ENCODE results near the gene CXorf38. TPM values are rescaled to one million over a fixed set of nuclear protein-coding genes. Genes with fewer than 3 reads are reported as not detected.
A peak's percentile ranks its signal among the peaks of the same experiment; 100 is the strongest.
"Not testable (repeated sequence)": the region's sequence is repeated elsewhere in the genome, so short reads cannot be mapped to it uniquely, and the experiment has no call there.

CXorf38 gene
- total RNA-seq, 2 experiments from 2014 or later: 20.2 to 20.5 TPM

DNA sequence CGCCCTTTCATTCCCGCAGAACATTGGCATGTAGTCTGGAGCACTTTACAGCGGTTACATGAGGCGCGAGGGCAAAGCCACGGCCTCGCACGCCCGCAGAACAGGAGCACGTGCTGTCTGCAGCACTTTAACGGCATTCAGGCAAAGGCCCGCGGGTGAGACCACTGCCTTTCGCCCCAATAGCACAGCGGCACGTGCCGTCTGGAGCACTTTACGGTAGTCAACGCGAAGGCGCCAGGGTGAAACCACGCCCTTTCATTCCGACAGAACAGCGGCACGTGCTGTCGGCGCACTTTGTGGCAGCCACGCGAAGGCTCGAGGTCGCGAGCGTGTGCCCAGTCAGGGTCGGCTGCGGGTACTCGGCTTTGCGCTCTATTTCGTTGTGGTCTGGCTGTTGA is 24.2 kb downstream of the CXorf38 start, which contains the start of gene MPC1L:
MPC1L (plus strand) TSS at position 290 of the 398 bp plus-strand sequence. CDS start 138 bp downstream, outside the sequence.
- intact Hi-C loops (cut with micrococcal nuclease): no loop called here
- ChIA-PET CTCF (no interaction called here), POLR2A (no interaction called here)
- Mint-ChIP-seq H3K9me3 (no peaks in the 10 kb centered on the region), H3K27me3 (no peaks in the 10 kb centered on the region), H3K36me3 (no peaks in the 10 kb centered on the region), H3K4me1 (ENCODE audit: low read depth) (no peaks in the 10 kb centered on the region), H3K27ac (no peak within 1 kb of the TSS), H3K4me3 (no peak within 1 kb of the TSS)
- DNase-seq: no peak

DNA sequence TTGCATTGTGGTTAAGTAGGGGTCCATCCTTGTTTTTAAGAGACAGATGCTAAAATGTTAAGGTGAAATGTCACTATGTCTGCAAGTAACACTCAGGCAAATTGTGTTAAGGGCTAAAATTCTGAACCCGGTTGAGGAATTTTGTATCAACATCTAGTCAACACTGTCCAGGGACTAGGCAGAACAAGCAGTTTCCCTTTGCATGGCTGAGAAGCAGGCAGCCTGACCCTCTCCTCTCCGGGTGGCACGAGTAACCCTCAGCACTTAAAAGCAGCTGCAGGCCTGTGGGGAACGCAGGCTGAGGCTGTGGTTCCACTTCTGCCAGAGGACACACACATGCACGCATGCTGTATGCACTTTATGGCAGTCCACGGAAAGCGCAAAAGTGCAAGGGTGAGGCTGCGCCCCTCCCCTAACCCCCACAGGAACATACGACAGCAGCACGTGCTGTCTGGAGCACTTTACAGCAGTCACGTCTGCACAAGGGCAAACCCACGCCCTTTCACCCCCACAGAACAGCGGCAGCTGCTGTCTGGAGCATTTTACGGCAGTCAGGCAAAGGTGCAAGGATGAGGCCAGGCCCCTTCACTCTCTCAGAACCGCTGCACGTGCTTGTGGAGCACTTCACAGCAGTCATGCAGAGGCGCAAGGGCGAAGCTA is 24.8 kb downstream of the CXorf38 start:
- Mint-ChIP-seq H3K4me3 (no peak overlapping the region), H3K4me1 (ENCODE audit: low read depth) (no peaks in the 10 kb centered on the region), H3K27me3 (no peaks in the 10 kb centered on the region), H3K36me3 (no peaks in the 10 kb centered on the region), H3K9me3 (no peaks in the 10 kb centered on the region), H3K27ac (no peak overlapping the region)
- no peak for DNase-seq
- ChIA-PET CTCF (no interaction called here), POLR2A (no interaction called here)
- intact Hi-C loops (cut with micrococcal nuclease): no loop called here

DNA sequence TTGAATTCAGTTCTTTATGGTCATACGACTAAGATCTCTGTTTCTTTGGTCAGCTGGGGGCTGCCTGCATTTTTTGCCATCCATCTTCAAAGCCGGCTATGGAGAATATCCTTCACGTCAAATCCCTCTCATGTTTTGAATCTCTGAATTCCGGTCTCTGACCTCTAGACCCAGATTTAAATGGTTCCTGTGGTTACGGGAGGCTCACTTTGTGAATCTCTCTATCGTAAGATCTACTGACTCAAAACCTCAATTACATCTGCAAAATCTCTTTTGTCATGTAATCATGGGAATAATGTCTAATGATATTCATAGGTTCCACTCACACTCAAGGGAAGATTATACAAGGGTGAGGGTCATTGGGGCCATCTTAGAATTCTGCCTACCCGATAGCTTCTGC is 29.8 kb downstream of the CXorf38 start:
- H3K4me3 Mint-ChIP-seq: no peak overlapping the region
- no peak for DNase-seq
- no peaks in the 10 kb centered on the region for H3K4me1 Mint-ChIP-seq (ENCODE audit: low read depth)
- ChIA-PET POLR2A (no interaction called here), CTCF (no interaction called here)
- H3K27ac Mint-ChIP-seq: no peak overlapping the region
- no peaks in the 10 kb centered on the region for H3K9me3 Mint-ChIP-seq
- intact Hi-C loops (cut with micrococcal nuclease): no loop called here
- no peaks in the 10 kb centered on the region for H3K27me3 Mint-ChIP-seq
- H3K36me3 Mint-ChIP-seq: no peaks in the 10 kb centered on the region

DNA sequence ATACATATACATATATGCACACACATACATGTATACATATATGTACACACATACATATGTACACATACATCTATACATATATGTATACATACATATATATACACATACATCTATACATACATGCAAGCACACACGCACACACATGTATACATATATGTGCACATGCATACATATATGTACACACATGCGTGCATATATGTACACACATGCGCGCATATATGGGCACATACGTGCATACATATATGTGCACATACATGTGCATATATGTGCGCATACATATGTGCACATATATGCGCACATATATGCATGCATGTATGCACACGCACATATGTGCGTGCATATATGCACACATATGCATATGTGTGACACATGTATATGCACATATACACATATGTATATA is 31.4 kb downstream of the CXorf38 start:
- Mint-ChIP-seq H3K9me3 (no peaks in the 10 kb centered on the region), H3K4me3 (no peak overlapping the region), H3K4me1 (ENCODE audit: low read depth) (no peaks in the 10 kb centered on the region), H3K27ac (no peak overlapping the region), H3K36me3 (no peaks in the 10 kb centered on the region), H3K27me3 (no peaks in the 10 kb centered on the region)
- DNase-seq: no peak
- POLR2A ChIA-PET: no interaction called here
- CTCF ChIA-PET: no interaction called here
- intact Hi-C loops (cut with micrococcal nuclease): no loop called here

DNA sequence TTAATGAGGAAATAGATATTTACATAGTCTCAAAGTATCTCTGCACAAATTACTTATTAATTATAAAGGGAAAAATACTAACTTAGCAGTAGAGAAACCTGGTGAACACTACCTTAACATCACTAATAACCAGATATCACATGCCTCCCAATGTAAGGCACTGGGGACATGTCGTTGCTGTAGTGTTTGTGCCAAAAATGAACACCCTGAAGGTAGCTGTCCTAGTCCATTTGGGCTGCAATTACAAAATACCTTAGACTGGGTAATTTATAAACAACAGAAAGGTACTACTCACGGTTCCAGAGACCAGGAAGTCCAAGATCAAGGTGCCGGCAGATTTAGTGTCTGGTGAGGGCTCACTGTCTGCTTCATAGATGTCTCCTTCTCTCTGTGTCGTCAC is 34.9 kb downstream of the CXorf38 start:
- CTCF ChIA-PET: no interaction called here
- intact Hi-C loops (cut with micrococcal nuclease): no loop called here
- DNase-seq: no peak
- Mint-ChIP-seq H3K27ac (no peak overlapping the region), H3K9me3 (no peaks in the 10 kb centered on the region), H3K4me3 (no peak overlapping the region), H3K36me3 (no peaks in the 10 kb centered on the region), H3K27me3 (no peaks in the 10 kb centered on the region), H3K4me1 (ENCODE audit: low read depth) (no peaks in the 10 kb centered on the region)
- POLR2A ChIA-PET: no interaction called here

DNA sequence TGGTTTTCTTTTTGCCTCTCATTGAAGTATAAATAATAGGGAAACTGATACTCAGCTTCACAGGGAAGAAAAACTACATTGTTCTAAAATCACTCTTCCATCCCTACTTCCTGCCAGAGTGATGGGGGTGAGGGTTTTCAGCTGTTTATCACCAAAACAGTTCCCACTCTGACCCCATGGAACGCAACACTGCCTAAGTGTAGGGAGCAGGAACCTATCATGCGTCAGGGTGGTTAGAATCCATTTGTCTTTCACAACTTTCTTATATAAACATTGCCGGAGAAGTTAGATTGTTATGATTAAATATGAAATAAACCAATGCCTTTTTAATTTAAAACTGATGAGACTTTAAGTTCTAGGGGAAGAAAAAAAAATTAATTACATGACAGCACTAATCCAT is 40.0 kb downstream of the CXorf38 start:
- intact Hi-C loops (cut with micrococcal nuclease): no loop called here
- peaks cover 6% of the 10 kb centered on the region for H3K36me3 Mint-ChIP-seq
- ChIA-PET POLR2A (no interaction called here), CTCF (no interaction called here)
- DNase-seq: no peak
- no peak overlapping the region for H3K4me3 Mint-ChIP-seq
- H3K9me3 Mint-ChIP-seq: no peaks in the 10 kb centered on the region
- H3K27ac Mint-ChIP-seq: no peak overlapping the region
- H3K4me1 Mint-ChIP-seq (ENCODE audit: low read depth): no peaks in the 10 kb centered on the region
- H3K27me3 Mint-ChIP-seq: no peaks in the 10 kb centered on the region

DNA sequence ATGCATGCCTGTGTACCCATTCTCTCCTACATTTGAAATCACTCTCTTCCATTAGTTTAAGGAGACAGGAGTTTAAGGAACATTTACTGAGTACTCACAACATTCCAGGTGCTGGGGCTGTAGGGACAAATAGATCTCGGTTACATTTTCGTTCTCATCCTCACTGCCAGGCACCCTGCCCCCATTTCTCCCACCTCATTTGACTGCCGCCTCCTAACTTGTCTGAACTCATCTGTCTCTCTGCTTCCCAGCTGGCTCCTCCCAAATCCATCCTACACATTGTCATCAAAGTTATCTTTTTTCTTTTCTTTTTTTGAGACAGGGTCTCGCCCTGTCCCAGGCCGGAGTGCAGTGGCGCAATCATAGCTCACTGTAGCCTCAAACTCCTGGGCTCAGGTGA is 43.9 kb downstream of the CXorf38 start:
- ChIA-PET CTCF (interaction anchor here (0.8 to 1.6 kb wide), 3 partner anchors 29 to 191 kb away, joined by 3 to 4 read pairs (median 3); no protein-coding TSS in a partner anchor), POLR2A (no interaction called here)
- DNase-seq: no peak
- no peak overlapping the region for H3K4me3 Mint-ChIP-seq
- no peaks in the 10 kb centered on the region for H3K9me3 Mint-ChIP-seq
- no peaks in the 10 kb centered on the region for H3K4me1 Mint-ChIP-seq (ENCODE audit: low read depth)
- H3K27ac Mint-ChIP-seq: no peak overlapping the region
- intact Hi-C loops (cut with micrococcal nuclease): no loop called here
- no peaks in the 10 kb centered on the region for H3K27me3 Mint-ChIP-seq
- peaks cover 23% of the 10 kb centered on the region for H3K36me3 Mint-ChIP-seq

DNA sequence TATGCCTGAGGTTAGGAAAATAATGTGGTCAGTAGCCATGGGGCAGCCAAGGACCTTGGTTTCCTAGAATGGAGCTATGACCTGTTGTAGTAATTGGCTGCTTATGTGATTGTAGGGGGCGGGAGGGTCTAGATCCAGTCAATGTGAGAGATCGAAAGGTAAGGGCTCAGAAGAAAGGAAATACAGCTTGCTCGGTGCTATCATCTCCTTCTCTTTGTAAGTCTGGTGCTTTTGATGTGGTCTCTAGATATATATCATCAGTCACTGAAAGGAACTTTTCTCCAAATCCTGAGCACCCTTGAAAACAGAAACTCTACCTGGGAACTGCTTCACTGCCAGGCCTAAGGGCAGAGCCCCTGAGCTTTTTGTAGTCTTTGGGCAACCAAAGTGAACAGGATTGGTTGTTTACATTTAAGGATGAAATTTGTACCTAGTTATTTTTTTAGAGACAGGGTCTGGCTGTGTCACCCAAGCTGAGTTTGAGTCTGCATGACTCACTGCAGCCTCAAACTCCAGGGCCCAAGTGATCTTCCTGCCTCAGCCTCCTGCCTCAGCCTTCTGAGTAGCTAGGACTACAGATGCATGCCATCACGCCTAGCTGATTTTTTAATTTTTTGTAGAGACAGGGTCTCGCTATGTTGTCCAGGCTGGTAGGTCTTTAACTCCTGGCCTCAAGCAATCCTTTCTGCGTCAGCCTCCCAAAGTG is 57.6 kb downstream of the CXorf38 start:
- not testable (repeated sequence) for H3K4me3 Mint-ChIP-seq, H3K27me3 Mint-ChIP-seq, H3K36me3 Mint-ChIP-seq, H3K9me3 Mint-ChIP-seq
- peak; percentile 47 for DNase-seq
- POLR2A ChIA-PET: interaction anchor here (0.5 to 1.0 kb wide), 3 partner anchors 51 to 83 kb away, joined by 3 to 4 read pairs (median 4); no protein-coding TSS in a partner anchor
- peak overlapping the region; percentile 76 for H3K27ac Mint-ChIP-seq
- intact Hi-C loops (cut with micrococcal nuclease): loop anchor here (1.0 to 10.0 kb wide), 2 partner anchors 9 to 495 kb away; partner anchors contain the start of genes ATP6AP2 and USP9X
- H3K4me1 Mint-ChIP-seq (ENCODE audit: low read depth): peaks cover 37% of the 10 kb centered on the region
- CTCF ChIA-PET: interaction anchor here (0.6 to 1.8 kb wide), 4 partner anchors 9 to 393 kb away, joined by 3 to 10 read pairs (median 4); partner anchors contain the start of gene ATP6AP2

DNA sequence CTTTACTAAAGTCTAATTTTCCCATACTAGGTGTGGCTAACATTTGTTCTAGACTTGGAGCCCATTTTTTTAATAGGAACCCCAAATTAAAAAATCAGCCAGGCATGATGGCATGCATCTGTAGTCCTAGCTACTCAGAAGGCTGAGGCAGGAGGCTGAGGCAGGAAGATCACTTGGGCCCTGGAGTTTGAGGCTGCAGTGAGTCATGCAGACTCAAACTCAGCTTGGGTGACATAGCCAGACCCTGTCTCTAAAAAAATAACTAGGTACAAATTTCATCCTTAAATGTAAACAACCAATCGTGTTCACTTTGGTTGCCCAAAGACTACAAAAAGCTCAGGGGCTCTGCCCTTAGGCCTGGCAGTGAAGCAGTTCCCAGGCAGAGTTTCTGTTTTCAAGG is 59.7 kb downstream of the CXorf38 start:
- CTCF ChIA-PET, DNase-seq, H3K27me3 Mint-ChIP-seq, H3K27ac Mint-ChIP-seq, POLR2A ChIA-PET, H3K4me3 Mint-ChIP-seq, H3K36me3 Mint-ChIP-seq, H3K9me3 Mint-ChIP-seq: not testable (repeated sequence)
- peaks cover 46% of the 10 kb centered on the region for H3K4me1 Mint-ChIP-seq (ENCODE audit: low read depth)
- intact Hi-C loops (cut with micrococcal nuclease): loop anchor here (10.0 kb wide), 1 partner anchor 497 kb away; the partner anchor contains the start of gene USP9X

DNA sequence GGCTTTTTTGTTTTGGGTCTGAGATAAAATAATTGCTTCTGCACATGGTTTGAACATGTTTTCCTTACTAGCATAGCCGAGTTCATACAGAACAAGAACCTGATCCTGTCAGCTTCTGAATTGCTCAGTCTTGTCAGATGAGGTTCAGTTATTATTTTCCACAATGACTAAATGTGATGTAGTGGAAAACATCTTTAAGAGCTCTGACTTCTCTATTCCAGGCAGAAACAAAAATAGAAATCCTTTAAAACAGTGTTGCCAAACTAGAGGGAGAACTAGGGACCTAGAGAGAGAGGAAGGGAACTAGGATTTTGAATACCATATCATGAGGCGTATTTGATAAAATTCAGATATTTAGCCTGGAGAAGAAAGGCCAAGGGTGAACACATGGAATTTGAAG is 64.5 kb downstream of the CXorf38 start:
- ChIA-PET POLR2A (no interaction called here), CTCF (no interaction called here)
- no peaks in the 10 kb centered on the region for H3K9me3 Mint-ChIP-seq
- H3K27ac Mint-ChIP-seq: no peak overlapping the region
- no peaks in the 10 kb centered on the region for H3K36me3 Mint-ChIP-seq
- DNase-seq: no peak
- H3K27me3 Mint-ChIP-seq: no peaks in the 10 kb centered on the region
- intact Hi-C loops (cut with micrococcal nuclease): loop anchor here (10.0 kb wide), 1 partner anchor 502 kb away; the partner anchor contains the start of gene USP9X
- no peak overlapping the region for H3K4me3 Mint-ChIP-seq
- peaks cover 33% of the 10 kb centered on the region for H3K4me1 Mint-ChIP-seq (ENCODE audit: low read depth)

DNA sequence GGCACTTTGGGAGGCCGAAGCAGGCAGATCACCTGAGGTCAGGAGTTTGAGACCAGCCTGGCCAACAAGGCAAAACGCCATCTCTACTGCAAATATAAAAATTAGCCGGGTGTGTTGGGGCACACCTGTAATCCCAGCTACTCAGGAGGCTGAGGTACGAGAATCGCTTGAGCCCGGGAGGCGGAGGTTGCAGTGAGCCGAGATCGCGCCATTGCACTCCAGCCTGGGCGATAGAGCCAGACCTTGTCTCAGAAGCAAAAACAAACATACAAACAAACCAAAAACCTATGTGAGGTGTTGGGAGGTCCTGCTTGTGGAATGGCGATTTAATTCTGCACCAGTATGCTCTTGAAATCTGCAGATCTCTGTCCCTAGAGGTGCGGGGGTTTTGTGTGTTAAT is 65.2 kb downstream of the CXorf38 start:
- DNase-seq, H3K27me3 Mint-ChIP-seq, H3K27ac Mint-ChIP-seq, POLR2A ChIA-PET, H3K36me3 Mint-ChIP-seq, H3K9me3 Mint-ChIP-seq: not testable (repeated sequence)
- Mint-ChIP-seq H3K4me3 (peak overlapping the region; percentile 72), H3K4me1 (ENCODE audit: low read depth) (peaks cover 27% of the 10 kb centered on the region)
- CTCF ChIA-PET: interaction anchor here (1.0 kb wide), 1 partner anchor 38 kb away, joined by 4 read pairs; no protein-coding TSS in a partner anchor
- intact Hi-C loops (cut with micrococcal nuclease): loop anchor here (10.0 kb wide), 1 partner anchor 503 kb away; the partner anchor contains the start of gene USP9X

DNA sequence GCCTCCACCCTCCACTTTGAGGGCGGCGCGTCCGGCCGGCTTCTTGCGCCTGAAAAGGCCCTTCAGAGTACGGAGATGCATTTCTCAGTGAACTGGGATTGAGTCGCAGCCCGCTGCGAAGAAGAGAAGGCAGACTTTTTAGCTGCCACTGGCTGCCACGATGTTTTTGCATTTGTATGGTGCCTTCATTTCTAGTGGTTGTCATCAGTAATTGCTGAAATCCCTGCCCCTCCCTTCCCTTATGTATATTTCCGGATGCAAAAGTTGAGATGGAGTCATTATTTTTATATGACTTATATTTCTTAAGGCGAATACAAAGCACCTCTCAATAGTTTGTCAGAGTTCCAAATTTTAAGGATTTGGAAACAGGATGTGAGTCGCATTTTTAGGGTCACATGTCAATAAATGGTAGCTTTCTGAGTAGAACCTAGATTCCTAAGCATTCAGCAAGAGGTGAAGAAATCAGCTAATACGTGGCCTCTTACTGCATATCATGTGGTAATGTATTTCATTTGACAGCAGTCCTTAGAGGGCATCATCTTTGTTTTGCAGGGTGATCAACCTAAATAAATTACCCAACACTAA is 65.9 kb downstream of the CXorf38 start:
- intact Hi-C loops (cut with micrococcal nuclease): loop anchor here (10.0 kb wide), 1 partner anchor 503 kb away; the partner anchor contains the start of gene USP9X
- no peaks in the 10 kb centered on the region for H3K36me3 Mint-ChIP-seq
- H3K27ac Mint-ChIP-seq: peak overlapping the region; percentile 60
- H3K4me3 Mint-ChIP-seq: peak overlapping the region; percentile 72
- DNase-seq: peak; percentile 20
- ChIA-PET POLR2A (interaction anchor here (0.9 to 1.7 kb wide), 2 partner anchors 16 to 58 kb away, joined by 3 read pairs; no protein-coding TSS in a partner anchor), CTCF (interaction anchor here (0.6 to 1.1 kb wide), 3 partner anchors 8 to 37 kb away, joined by 3 to 4 read pairs (median 3); no protein-coding TSS in a partner anchor)
- no peaks in the 10 kb centered on the region for H3K9me3 Mint-ChIP-seq
- peaks cover 26% of the 10 kb centered on the region for H3K4me1 Mint-ChIP-seq (ENCODE audit: low read depth)
- no peaks in the 10 kb centered on the region for H3K27me3 Mint-ChIP-seq
